HepG2 (cell line): Measurements from ENCODE around the gene ATG13. TPM values are rescaled to one million over a fixed set of nuclear protein-coding genes. Genes with fewer than 3 reads are reported as not detected.

Experiments used
- ARID3A ChIP-seq: IDR thresholded peaks from 2 replicates; pipeline ENCODE4 v1.6.1; 2012; ENCODE audit warnings: low read depth, low read length, improper control_type of control experiment
- CENPBD1 ChIP-seq: sonication (generic); formaldehyde crosslinking; IDR thresholded peaks from 2 replicates; pipeline ENCODE4 v1.8.0; 2022; ENCODE audit warnings: missing genetic modification reagents, low read depth, mild to moderate bottlenecking, borderline replicate concordance
- HBP1 ChIP-seq: IDR thresholded peaks from 2 replicates; pipeline ENCODE4 v1.6.1; 2016; ENCODE audit warnings: low read depth, control low read depth
- KIAA2018 ChIP-seq: sonication (generic); formaldehyde crosslinking; IDR thresholded peaks from 2 replicates; pipeline ENCODE4 v1.5.0; 2020; ENCODE audit warnings: mild to moderate bottlenecking, missing genetic modification reagents, borderline replicate concordance
- NR2F1 ChIP-seq, 2 experiments: fragments of 450-650 bp in 1 of 2; formaldehyde crosslinking in 1 of 2; IDR thresholded peaks; 2 replicates each; pipeline versions ENCODE4 v1.5.0 to v1.6.1; 2016 to 2020; ENCODE audit warnings: mild to moderate bottlenecking in 1 of 2, missing compliant biosample characterization in 1 of 2, missing genetic modification reagents in 1 of 2, moderate library complexity in 1 of 2
- PHF8 ChIP-seq: sonication (generic); formaldehyde crosslinking; IDR thresholded peaks from 2 replicates; pipeline ENCODE4 v1.5.0; 2020; ENCODE audit warnings: missing genetic modification reagents
- POLR2AphosphoS5 ChIP-seq: IDR thresholded peaks from 2 replicates; pipeline ENCODE4 v1.6.1; 2012; ENCODE audit warnings: low read depth, low read length
- ZNF142 ChIP-seq: sonication (generic); formaldehyde crosslinking; IDR thresholded peaks from 2 replicates; pipeline ENCODE4 v1.4.0; 2020; ENCODE audit warnings: missing genetic modification reagents
- ZNF296 ChIP-seq: sonication (generic); formaldehyde crosslinking; conservative IDR thresholded peaks from 2 replicates; pipeline ENCODE4 v1.5.0; 2020; ENCODE audit warnings: mild to moderate bottlenecking, missing genetic modification reagents
- ZNF749 ChIP-seq: sonication (generic); formaldehyde crosslinking; IDR thresholded peaks from 2 replicates; pipeline ENCODE4 v1.8.0; 2022; ENCODE audit warnings: mild to moderate bottlenecking, missing genetic modification reagents, moderate library complexity, borderline replicate concordance
- polyA plus RNA-seq, 8 experiments: library from polyadenylated mRNA; depleted of rRNA in 3 of 8; stranded (reverse) in 7 of 8; unstranded in 1 of 8; fragments of >200 nt; fragmentation: Illumina TruSeq in 4 of 8; extraction: Trizol in 4 of 8; gene quantifications; 2 replicates each; pipeline versions ENCODE4 v1.2.1 to v1.2.3, GENCODE V29; 2011 to 2016; ENCODE audit warnings: low read depth in 4 of 8, missing spikeins in 1 of 8, mixed read lengths in 1 of 8; ENCODE audit not compliant: insufficient read depth in 1 of 8
- total RNA-seq, 5 experiments: library from RNA; depleted of rRNA; stranded (reverse); fragments of >200 nt; fragmentation: Illumina TruSeq; extraction: Trizol; gene quantifications; 2 replicates each; pipeline ENCODE4 v1.2.3, GENCODE V29; 2016; ENCODE audit warnings: low read depth in 1 of 5

ATG13 gene
- total and polyA plus RNA-seq, 2 of the 13 experiments (the other 11 are each of a cell fraction or from before 2014, with no cell fraction given) = 55.0 to 77.3 TPM

- TF ChIP-seq CENPBD1 (CRISPR knock-in tag) (no peak), ZNF142 (no peak), PHF8 (no peak), ZNF296 (CRISPR knock-in tag) (no peak), KIAA2018 (CRISPR knock-in tag) (no peak), ZNF749 (no peak), ARID3A (no peak), HBP1 (CRISPR knock-in tag) (no peak), POLR2AphosphoS5 (no peak), NR2F1 (CRISPR knock-in tag; IDR thresholded peaks at IDR 0.05) (peak in 1 of 2 experiments; percentile 28; a peak in 1 of 4 replicates)
Observed at GRCh38 chr11:46597155-46597554, 20.2 kb upstream of the ATG13 start (continued).
